ENCODE measurements around the gene IFI16. TPM values are rescaled to one million over a fixed set of nuclear protein-coding genes. Genes with fewer than 3 reads are reported as not detected.

IFI16 gene
- total and polyA plus RNA-seq, 2 donors (not counting 3 experiments of a cell fraction or from before 2014, with no cell fraction given), result 52.8 to 183 TPM

DNA sequence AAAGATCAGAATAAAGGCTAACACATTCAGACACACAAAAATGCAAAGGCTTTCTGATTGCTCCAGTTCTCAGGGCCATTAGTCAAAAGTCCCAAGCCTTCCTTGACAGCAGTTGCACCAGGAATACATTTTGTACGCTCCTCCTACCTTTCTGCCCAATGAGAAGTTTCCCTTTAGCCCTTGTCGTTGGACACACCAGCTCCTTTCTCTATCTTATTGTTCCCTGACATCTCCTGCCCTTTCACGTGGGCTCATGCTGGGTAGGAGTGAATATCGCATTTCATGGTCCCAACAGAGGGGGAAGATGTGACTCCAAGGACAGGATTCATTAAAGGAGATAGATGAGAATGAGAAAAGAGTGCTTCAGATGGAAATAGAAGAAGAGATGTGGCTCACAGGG, 33.5 kb upstream of the IFI16 start:
- H3K36me3 ChIP-seq (ENCODE audit: control insufficient read depth in 2 of 2, extremely low read depth in 1 of 2, insufficient read depth in 2 of 2, low read length in 2 of 2), result no peaks in the 10 kb centered on the region
- intact Hi-C loops (cut with micrococcal nuclease) (no loop called here), dilution Hi-C loops (cut with MboI; ENCODE audit: extremely low pct_ligation_motif_present, low sequenced_read_pairs) (no loop called here)
- H3K9ac ChIP-seq (replicated peaks; ENCODE audit: extremely low read depth, insufficient read depth, low read length), result no peak overlapping the region
- POLR2A ChIA-PET, result no interaction called here
- BruUV-seq (replicated peaks), result no TSS peak
- no peak overlapping the region for H3K27ac ChIP-seq (ENCODE audit: insufficient read depth, low read depth, low read length)
- H3K9me3 ChIP-seq (replicated peaks; ENCODE audit: control insufficient read depth, insufficient read depth, low read length), result no peaks in the 10 kb centered on the region
- no peak overlapping the region for H2AFZ ChIP-seq (ENCODE audit: low read depth, low read length)
- H3K9me1 ChIP-seq (replicated peaks; ENCODE audit: control insufficient read depth, extremely low read depth, insufficient read depth, low read length), result no peaks in the 10 kb centered on the region
- DNase-seq (ENCODE audit: low read depth, low spot score), result no peak
- H3K4me3 ChIP-seq (replicated peaks in 1 of 3; ENCODE audit: insufficient read depth in 1 of 3, low read depth in 1 of 3, low read length in 3 of 3), result no peak overlapping the region
- H3K4me1 ChIP-seq (ENCODE audit: control insufficient read depth, extremely low read depth, insufficient read depth, low read length), result no peaks in the 10 kb centered on the region
- H3K4me2 ChIP-seq (ENCODE audit: insufficient read depth, low read length), result no peak overlapping the region
- TF ChIP-seq, protein P1, sequence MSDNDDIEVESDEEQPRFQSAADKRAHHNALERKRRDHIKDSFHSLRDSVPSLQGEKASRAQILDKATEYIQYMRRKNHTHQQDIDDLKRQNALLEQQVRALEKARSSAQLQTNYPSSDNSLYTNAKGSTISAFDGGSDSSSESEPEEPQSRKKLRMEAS (IDR thresholded peaks at IDR 0.05; ENCODE audit: insufficient read depth, insufficient read length), result no peak
- TF ChIP-seq MYC (IDR thresholded peaks at IDR 0.05; ENCODE audit: low read depth, low read length) (no peak), FOS (IDR thresholded peaks at IDR 0.05; ENCODE audit: borderline replicate concordance, insufficient read depth, low read length) (no peak), EZH2 (IDR thresholded peaks at IDR 0.05; ENCODE audit: borderline replicate concordance, low read depth, low read length, severe bottlenecking) (no peak), POLR2AphosphoS5 (IDR thresholded peaks at IDR 0.05; ENCODE audit: insufficient read depth, low read depth, low read length) (no peak), JUN (IDR thresholded peaks at IDR 0.05; ENCODE audit: borderline replicate concordance, insufficient read depth, insufficient read length, low read depth) (no peak), POLR2A (IDR thresholded peaks at IDR 0.05; ENCODE audit: low read depth, low read length) (no peak), GATA2 (IDR thresholded peaks at IDR 0.05; ENCODE audit: insufficient read depth, insufficient read length, low read depth, low read length) (no peak)
- TF ChIP-seq, protein P2, sequence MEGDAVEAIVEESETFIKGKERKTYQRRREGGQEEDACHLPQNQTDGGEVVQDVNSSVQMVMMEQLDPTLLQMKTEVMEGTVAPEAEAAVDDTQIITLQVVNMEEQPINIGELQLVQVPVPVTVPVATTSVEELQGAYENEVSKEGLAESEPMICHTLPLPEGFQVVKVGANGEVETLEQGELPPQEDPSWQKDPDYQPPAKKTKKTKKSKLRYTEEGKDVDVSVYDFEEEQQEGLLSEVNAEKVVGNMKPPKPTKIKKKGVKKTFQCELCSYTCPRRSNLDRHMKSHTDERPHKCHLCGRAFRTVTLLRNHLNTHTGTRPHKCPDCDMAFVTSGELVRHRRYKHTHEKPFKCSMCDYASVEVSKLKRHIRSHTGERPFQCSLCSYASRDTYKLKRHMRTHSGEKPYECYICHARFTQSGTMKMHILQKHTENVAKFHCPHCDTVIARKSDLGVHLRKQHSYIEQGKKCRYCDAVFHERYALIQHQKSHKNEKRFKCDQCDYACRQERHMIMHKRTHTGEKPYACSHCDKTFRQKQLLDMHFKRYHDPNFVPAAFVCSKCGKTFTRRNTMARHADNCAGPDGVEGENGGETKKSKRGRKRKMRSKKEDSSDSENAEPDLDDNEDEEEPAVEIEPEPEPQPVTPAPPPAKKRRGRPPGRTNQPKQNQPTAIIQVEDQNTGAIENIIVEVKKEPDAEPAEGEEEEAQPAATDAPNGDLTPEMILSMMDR (IDR thresholded peaks at IDR 0.05; ENCODE audit: extremely low read depth in 1 of 2, insufficient read depth in 1 of 2, low read depth in 1 of 2, low read length in 2 of 2), result no peak
- CTCF ChIA-PET, result interaction anchor here (1.4 kb wide), 1 partner anchor 772 kb away, joined by 3 read pairs; no protein-coding TSS in a partner anchor
- H3K79me2 ChIP-seq (ENCODE audit: control insufficient read depth, insufficient read depth, low read length), result no peaks in the 10 kb centered on the region
- FAIRE-seq, result no peak
- peaks cover 2% of the 10 kb centered on the region in 2 experiments for H3K27me3 ChIP-seq (ENCODE audit: control insufficient read depth in 2 of 2, insufficient read depth in 2 of 2, low read length in 2 of 2)
- no peaks in the 10 kb centered on the region for H4K20me1 ChIP-seq (replicated peaks; ENCODE audit: control insufficient read depth, extremely low read depth, insufficient read depth, low read length)

Data from endothelial cell of umbilical vein (primary cell).